Measurements from ENCODE around the gene SAMD14. TPM values are rescaled to one million over a fixed set of nuclear protein-coding genes. Genes with fewer than 3 reads are reported as not detected.

SAMD14 gene
- total RNA-seq, 1 donor from 2014 or later = 0.26 TPM

GRCh38 chr17:50101346-50102163 is 28.4 kb downstream of the SAMD14 start:
- no peak for TF ChIP-seq CTCF (IDR thresholded peaks at IDR 0.05; ENCODE audit: insufficient read depth, low read length, severe bottlenecking)
- DNase-seq (ENCODE audit: low read depth) = no peak
- no peak overlapping the region for H3K4me3 ChIP-seq (ENCODE audit: low read depth, low read length)
- H3K36me3 ChIP-seq (ENCODE audit: control insufficient read depth, insufficient read depth, low read length) = no peaks in the 10 kb centered on the region
- no peaks in the 10 kb centered on the region for H3K27me3 ChIP-seq (ENCODE audit: control insufficient read depth, insufficient read depth, low read length)
- no peak for FAIRE-seq

- no peaks in the 10 kb centered on the region for H3K27me3 ChIP-seq (ENCODE audit: control insufficient read depth, insufficient read depth, low read length)
- DNase-seq (ENCODE audit: low read depth) (no peak), FAIRE-seq (peak; percentile 47)
- no peak overlapping the region for H3K4me3 ChIP-seq (ENCODE audit: low read depth, low read length)
- no peak for TF ChIP-seq CTCF (IDR thresholded peaks at IDR 0.05; ENCODE audit: insufficient read depth, low read length, severe bottlenecking)
- no peaks in the 10 kb centered on the region for H3K36me3 ChIP-seq (ENCODE audit: control insufficient read depth, insufficient read depth, low read length)
Observed at GRCh38 chr17:50100921-50101345, 29.0 kb downstream of the SAMD14 start.

- Histone ChIP-seq H3K36me3 (ENCODE audit: control insufficient read depth, insufficient read depth, low read length) (no peaks in the 10 kb centered on the region), H3K4me3 (ENCODE audit: low read depth, low read length) (no peak overlapping the region), H3K27me3 (ENCODE audit: control insufficient read depth, insufficient read depth, low read length) (no peaks in the 10 kb centered on the region)
- DNase-seq (ENCODE audit: low read depth) (no peak), FAIRE-seq (no peak)
- TF ChIP-seq CTCF (IDR thresholded peaks at IDR 0.05; ENCODE audit: insufficient read depth, low read length, severe bottlenecking) = no peak
Observed at GRCh38 chr17:50100480-50100883, 29.5 kb downstream of the SAMD14 start.

GRCh38 chr17:50099003-50099402 is 31.0 kb downstream of the SAMD14 start:
- no peak overlapping the region for H3K4me3 ChIP-seq (ENCODE audit: low read depth, low read length)
- H3K27me3 ChIP-seq (ENCODE audit: control insufficient read depth, insufficient read depth, low read length) = no peaks in the 10 kb centered on the region
- TF ChIP-seq CTCF (IDR thresholded peaks at IDR 0.05; ENCODE audit: insufficient read depth, low read length, severe bottlenecking) = no peak
- FAIRE-seq (no peak), DNase-seq (ENCODE audit: low read depth) (no peak)
- H3K36me3 ChIP-seq (ENCODE audit: control insufficient read depth, insufficient read depth, low read length) = no peaks in the 10 kb centered on the region

- FAIRE-seq (no peak), DNase-seq (ENCODE audit: low read depth) (no peak)
- Histone ChIP-seq H3K4me3 (ENCODE audit: low read depth, low read length) (no peak overlapping the region), H3K36me3 (ENCODE audit: control insufficient read depth, insufficient read depth, low read length) (no peaks in the 10 kb centered on the region), H3K27me3 (ENCODE audit: control insufficient read depth, insufficient read depth, low read length) (no peaks in the 10 kb centered on the region)
- no peak for TF ChIP-seq CTCF (IDR thresholded peaks at IDR 0.05; ENCODE audit: insufficient read depth, low read length, severe bottlenecking)
Observed at GRCh38 chr17:50098583-50098982, 31.4 kb downstream of the SAMD14 start.

- FAIRE-seq (no peak), DNase-seq (ENCODE audit: low read depth) (no peak)
- no peaks in the 10 kb centered on the region for H3K27me3 ChIP-seq (ENCODE audit: control insufficient read depth, insufficient read depth, low read length)
- TF ChIP-seq CTCF (IDR thresholded peaks at IDR 0.05; ENCODE audit: insufficient read depth, low read length, severe bottlenecking) = no peak
- no peak overlapping the region for H3K4me3 ChIP-seq (ENCODE audit: low read depth, low read length)
- H3K36me3 ChIP-seq (ENCODE audit: control insufficient read depth, insufficient read depth, low read length) = no peaks in the 10 kb centered on the region
Observed at GRCh38 chr17:50097926-50098325, 32.0 kb downstream of the SAMD14 start.
